ENCODE measurements around the gene SDC4. TPM values are rescaled to one million over a fixed set of nuclear protein-coding genes. Genes with fewer than 3 reads are reported as not detected.

The SDC4 gene
- total RNA-seq, 2 donors from 2014 or later: 123 to 266 TPM

GRCh38 chr20:45344168-45344860 lies 3.9 kb downstream of the SDC4 start:
- Histone ChIP-seq H3K36me3 (no peaks in the 10 kb centered on the region), H3K4me3 (peak overlapping the region; percentile 10 to 16), H3K4me1 (replicated peaks) (peaks cover 32% of the 10 kb centered on the region), H3K27ac (peak overlapping the region; percentile 92 to 94), H3K9me3 (no peaks in the 10 kb centered on the region), H3K27me3 (replicated peaks; ENCODE audit: insufficient read depth) (no peaks in the 10 kb centered on the region)
- DNase-seq (ENCODE audit: low spot score): peak; percentile 67
- TF ChIP-seq CTCF (IDR thresholded peaks at IDR 0.05) (no peak), POLR2A (IDR thresholded peaks at IDR 0.05) (peak; percentile 39), POLR2AphosphoS5 (IDR thresholded peaks at IDR 0.05) (peak; percentile 64)
- intact Hi-C loops (cut with DNase I): no loop called here
- 26% methylated on average over 9 of the region's 9 CpGs for whole genome bisulfite sequencing

- Histone ChIP-seq H3K27me3 (replicated peaks; ENCODE audit: insufficient read depth) (no peaks in the 10 kb centered on the region), H3K4me1 (replicated peaks) (peaks cover 32% of the 10 kb centered on the region), H3K9me3 (no peaks in the 10 kb centered on the region), H3K4me3 (peak overlapping the region in 1 of 2 donors; percentile 10), H3K36me3 (no peaks in the 10 kb centered on the region), H3K27ac (peak overlapping the region; percentile 92 to 94)
- TF ChIP-seq CTCF (IDR thresholded peaks at IDR 0.05) (no peak), POLR2AphosphoS5 (IDR thresholded peaks at IDR 0.05) (peak; percentile 61)
- intact Hi-C loops (cut with DNase I): no loop called here
- no peak for DNase-seq (ENCODE audit: low spot score)
- 36% methylated on average over 6 of the region's 6 CpGs for WGBS
These were observed 4.6 kb downstream of the SDC4 start for GRCh38 chr20:45343532-45344167.

- no peaks in the 10 kb centered on the region for H3K27me3 ChIP-seq (replicated peaks; ENCODE audit: insufficient read depth)
- no peaks in the 10 kb centered on the region for H3K9me3 ChIP-seq
- DNase-seq (ENCODE audit: low spot score): peak; percentile 67
- WGBS: 21% methylated on average over 6 of the region's 6 CpGs
- H3K4me3 ChIP-seq: peak overlapping the region in 1 of 2 donors; percentile 18
- intact Hi-C loops (cut with DNase I): no loop called here
- TF ChIP-seq POLR2A (IDR thresholded peaks at IDR 0.05) (no peak), POLR2AphosphoS5 (IDR thresholded peaks at IDR 0.05) (no peak), CTCF (IDR thresholded peaks at IDR 0.05) (no peak)
- H3K4me1 ChIP-seq (replicated peaks): peaks cover 32% of the 10 kb centered on the region
- no peaks in the 10 kb centered on the region for H3K36me3 ChIP-seq
- peak overlapping the region; percentile 92 to 94 for H3K27ac ChIP-seq
These were observed 5.2 kb downstream of the SDC4 start for GRCh38 chr20:45342855-45343531.

GRCh38 chr20:45341939-45342854 lies 6.0 kb downstream of the SDC4 start:
- peak; percentile 70 for TF ChIP-seq POLR2A (IDR thresholded peaks at IDR 0.05)
- TF ChIP-seq POLR2AphosphoS5 (IDR thresholded peaks at IDR 0.05): peak; percentile 90
- no peak for TF ChIP-seq CTCF (IDR thresholded peaks at IDR 0.05)

More at GRCh38 chr20:45341939-45342854, 6.0 kb downstream of the SDC4 start:
- WGBS: 15% methylated on average over 16 of the region's 16 CpGs
- peak; percentile 86 for DNase-seq (ENCODE audit: low spot score)
- Histone ChIP-seq H3K9me3 (no peaks in the 10 kb centered on the region), H3K36me3 (no peaks in the 10 kb centered on the region), H3K4me3 (peak overlapping the region in 1 of 2 donors; percentile 18), H3K4me1 (replicated peaks) (peaks cover 32% of the 10 kb centered on the region), H3K27me3 (replicated peaks; ENCODE audit: insufficient read depth) (no peaks in the 10 kb centered on the region), H3K27ac (peak overlapping the region; percentile 92 to 94)
- intact Hi-C loops (cut with DNase I): no loop called here
